Stimulated activated CD8-positive, alpha-beta memory T cell treated with anti-CD3 and anti-CD28 coated beads, Interleukin-12 subunit alpha, Interleukin-12 subunit beta, amount 100 ng/mL, for 24 hours (primary cell): ENCODE measurements around the gene TCEANC2.
"Not testable (repeated sequence)": the region's sequence is repeated elsewhere in the genome, so short reads cannot be mapped to it uniquely, and the experiment has no call there.

Source experiments
- DNase-seq: peaks from one replicate; pipeline ENCODE4 v3.0.0-alpha.2; 2020; ENCODE audit errors: extremely low read depth

The TCEANC2 gene

GRCh38 chr1:54052934-54053744, at the start of gene TCEANC2, which contains the start of gene TMEM59:
TCEANC2 (plus strand) TSS chr1:54053608; CDS start chr1:54054423, 815 bp downstream.
TMEM59 (minus strand) TSS chr1:54053204; CDS start chr1:54053188, 16 bp downstream.
- peak; percentile 91 for DNase-seq

DNA sequence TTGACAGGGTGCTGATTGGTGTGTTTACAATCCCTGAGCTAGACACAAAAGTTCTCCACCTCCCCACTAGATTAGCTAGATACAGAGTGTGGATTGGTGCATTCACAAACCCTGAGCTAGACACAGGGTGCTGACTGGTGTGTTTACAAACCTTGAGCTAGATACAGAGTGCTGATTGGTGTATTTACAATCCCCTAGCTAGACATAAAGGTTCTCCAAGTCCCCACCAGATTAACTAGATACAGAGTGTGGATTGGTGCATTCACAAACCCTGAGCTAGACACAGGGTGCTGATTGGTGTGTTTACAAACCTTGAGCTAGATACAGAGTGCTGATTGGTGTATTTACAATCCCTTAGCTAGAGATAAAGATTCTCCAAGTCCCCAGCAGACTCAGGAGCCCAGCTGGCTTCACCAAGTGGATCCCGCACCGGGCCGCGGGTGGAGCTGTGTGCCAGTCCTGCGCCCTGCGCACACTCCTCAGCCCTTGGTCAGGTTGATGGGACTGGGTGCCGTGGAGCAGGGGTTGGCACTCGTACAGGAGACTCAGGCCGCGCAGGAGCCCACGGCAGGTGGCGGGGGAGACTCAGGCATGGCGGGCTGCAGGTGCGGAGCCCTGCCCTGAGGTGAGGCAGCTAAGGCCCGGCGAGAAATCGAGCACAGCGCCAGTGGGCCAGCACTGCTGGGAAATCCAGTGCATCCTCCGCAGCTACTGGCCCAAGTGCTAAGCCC, 49.5 kb upstream of the TCEANC2 start:
- not testable (repeated sequence) for DNase-seq

DNA sequence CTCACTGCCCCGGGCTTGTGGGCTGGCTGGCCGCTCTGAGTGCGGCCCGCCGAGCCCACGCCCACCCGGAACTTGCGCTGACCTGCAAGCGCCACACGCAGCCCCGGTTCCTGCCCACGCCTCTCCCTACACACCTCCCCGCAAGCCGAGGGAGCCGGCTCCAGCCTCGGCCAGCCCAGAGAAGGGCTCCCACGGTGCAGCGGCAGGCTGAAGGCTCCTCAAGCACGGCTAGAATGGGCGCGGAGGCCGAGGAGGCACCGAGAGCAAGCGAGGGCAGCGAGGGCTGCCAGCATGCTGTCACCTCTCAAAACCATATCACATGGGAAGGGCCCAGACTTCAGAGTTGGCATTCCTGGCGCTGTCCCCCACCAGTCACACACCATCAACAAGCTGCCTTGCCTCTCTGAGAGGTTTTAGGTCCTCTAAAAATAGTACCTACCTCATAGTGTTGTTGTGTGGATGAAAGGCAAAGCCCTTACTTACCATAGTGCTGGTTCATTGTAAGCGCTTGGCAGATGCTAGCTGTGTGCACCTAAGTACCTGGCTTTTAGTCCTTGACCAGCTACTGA, 48.8 kb upstream of the TCEANC2 start:
- DNase-seq = no peak

DNA sequence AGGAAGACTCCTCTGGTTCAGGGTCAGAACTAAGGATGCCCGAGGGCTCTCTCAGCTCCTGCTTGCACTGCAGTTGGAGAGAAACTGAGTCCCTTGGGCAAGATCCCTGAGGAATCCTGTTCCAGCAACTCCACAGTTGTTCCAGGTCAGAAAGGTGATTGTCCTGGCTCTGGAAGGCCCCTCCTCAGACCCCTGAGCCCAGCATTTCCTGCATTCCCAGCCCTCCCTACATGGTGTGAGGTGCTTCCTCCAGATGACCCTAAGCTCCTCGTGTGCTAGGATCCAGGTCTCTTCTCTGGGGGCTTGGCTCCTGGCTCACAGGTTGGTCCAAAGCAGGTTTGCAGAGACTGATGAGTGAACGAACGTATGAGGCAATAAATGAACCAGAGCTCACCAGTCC, 46.9 kb upstream of the TCEANC2 start:
- no peak for DNase-seq

DNA sequence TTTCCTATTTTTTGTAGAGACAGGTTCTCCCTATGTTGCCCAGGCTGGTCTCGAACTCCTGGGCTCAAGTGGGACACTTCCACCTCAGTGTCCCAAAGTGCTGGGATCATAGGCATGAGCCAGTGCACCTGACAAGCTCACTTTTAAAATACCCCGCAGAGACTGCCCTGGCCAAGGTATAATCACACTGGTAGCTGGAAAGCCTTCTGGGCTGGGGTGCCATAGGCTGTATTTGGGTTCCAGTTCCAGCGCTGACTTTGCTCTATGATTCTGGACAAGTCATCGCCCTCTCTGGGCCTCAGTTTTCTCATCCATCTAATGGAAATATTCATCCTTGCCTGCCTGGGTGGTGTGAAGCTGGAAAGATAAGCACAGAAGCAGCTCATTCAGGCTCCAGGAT, 45.8 kb upstream of the TCEANC2 start:
- DNase-seq = no peak

GRCh38 chr1:54008876-54009275, 44.5 kb upstream of the TCEANC2 start:
- DNase-seq = no peak

GRCh38 chr1:54009406-54009805, 44.0 kb upstream of the TCEANC2 start:
- no peak for DNase-seq

- DNase-seq = no peak
These were observed 42.8 kb upstream of the TCEANC2 start for GRCh38 chr1:54010415-54011117.

GRCh38 chr1:54011316-54012007, 41.9 kb upstream of the TCEANC2 start:
- no peak for DNase-seq

DNA sequence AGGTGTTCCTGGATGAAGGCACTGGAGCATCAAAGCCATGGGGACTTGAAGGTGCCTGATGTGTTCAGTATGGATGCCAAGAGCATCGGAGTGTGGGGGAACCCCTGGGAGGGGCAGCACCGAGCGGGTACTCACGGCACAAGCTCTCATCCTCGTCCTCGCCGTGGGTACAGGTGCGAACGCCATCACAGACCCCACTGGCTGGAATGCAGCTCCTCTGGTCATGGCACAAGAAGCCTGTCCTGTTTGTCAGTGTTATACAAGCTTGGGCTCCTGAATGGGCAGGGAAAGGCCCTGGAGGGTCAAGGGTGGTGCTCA, 41.4 kb upstream of the TCEANC2 start:
- DNase-seq = no peak

GRCh38 chr1:54012863-54013262, 40.5 kb upstream of the TCEANC2 start:
- DNase-seq = no peak

DNA sequence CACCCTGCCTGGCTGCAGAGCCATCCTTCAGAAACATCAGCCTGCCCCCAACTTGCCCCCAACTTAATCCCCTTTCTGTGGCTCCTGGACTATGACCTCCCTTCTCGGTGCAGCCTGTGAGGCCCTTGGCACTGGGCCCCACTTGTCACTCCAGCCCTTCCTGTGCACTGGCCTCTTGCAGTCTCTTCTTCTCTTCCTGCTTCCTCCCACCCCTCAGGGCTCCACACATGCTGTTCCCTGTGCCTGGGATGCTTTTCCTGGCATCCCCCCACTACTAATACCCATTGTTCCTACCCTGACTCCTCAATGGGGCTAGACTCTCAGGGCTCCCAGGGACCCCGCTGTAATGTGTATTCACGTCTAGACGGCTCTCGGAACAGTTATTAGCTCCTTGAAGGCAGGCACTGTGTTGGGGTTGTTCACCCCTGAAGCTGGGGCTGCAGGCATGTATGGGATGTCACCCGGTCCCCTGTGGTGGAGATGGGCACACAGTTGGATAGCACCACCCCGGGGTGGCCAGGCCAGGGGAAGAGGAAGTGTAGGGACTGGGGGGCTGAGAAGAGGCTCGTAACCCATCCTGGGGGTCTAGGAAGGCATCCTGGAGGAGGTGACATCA, 39.9 kb upstream of the TCEANC2 start:
- DNase-seq = no peak

- no peak for DNase-seq
These were observed 39.3 kb upstream of the TCEANC2 start for GRCh38 chr1:54014009-54014629.

- no peak for DNase-seq
These were observed 36.8 kb upstream of the TCEANC2 start for GRCh38 chr1:54016343-54017282.

DNA sequence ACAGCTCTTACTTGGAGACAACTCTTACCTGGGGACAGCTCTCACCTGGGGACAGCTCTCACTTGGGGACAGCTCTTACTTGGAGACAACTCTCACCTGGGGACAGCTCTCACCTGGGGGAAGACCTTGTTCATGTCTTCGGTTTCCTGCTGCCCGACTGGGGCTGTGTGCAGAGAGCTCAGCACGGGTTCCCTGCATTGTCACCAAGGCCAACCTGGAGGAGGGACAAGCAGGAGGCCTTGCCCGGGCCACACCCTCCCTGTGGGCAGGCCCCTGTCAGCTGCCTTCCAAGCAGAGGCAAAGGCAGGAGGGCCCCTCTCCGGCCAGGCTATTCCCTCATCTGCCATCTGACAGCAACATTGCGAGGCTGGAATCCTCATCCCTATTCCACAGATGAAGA, 35.4 kb upstream of the TCEANC2 start, which contains the start of gene LDLRAD1:
LDLRAD1 (minus strand) TSS at position 208 of the 400 bp plus-strand sequence; CDS start at position 134, 74 bp downstream.
- no peak for DNase-seq

DNA sequence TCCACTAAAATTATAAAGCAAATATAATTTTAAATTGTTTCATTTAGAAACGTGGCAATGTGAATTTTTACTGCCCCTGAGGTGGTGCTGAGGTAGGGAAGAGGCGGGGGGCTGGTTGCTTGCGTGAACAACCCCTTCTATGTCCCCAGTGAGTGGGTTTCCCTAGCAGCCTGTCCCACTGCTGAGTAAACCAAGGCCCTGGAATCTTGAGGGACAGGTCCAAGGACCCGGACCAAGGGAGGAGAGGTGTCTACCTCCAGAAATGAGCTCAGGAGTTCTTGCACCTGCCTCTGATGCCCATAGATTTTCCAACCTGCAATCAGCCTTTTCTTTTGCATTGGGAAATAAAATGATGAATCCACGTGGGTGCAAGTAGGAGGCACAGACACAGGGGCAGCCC, 34.8 kb upstream of the TCEANC2 start:
- no peak for DNase-seq

DNA sequence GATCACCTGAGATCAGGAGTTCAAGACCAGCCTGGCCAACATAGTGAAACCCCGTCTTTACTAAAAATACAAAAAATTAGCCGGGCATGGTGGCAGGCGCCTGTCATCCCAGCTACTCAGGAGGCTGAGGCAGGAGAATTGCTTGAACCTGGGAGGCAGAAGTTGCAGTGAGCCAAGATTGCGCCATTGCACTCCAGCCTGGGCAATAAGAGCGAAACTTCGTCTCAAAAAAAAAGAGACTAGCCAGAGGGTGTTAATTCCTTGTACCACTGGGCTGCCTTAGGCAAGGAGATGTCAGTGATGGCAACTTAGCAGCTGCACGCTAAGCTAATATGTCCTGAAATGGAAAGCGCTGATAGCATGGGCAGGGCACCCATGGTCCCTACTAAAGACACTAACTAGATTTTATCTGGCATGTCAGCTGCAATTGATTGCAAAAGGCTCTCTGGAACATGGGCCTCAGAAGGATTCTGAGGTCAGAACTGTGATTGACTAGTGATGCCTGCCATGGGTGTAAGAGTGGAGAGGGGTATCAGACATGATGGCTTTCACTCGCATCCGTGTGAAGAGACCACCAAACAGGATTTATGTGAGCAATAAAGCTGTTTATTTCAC, 33.7 kb upstream of the TCEANC2 start:
- not testable (repeated sequence) for DNase-seq

- DNase-seq = no peak
These were observed 29.1 kb upstream of the TCEANC2 start for GRCh38 chr1:54024358-54024757.

- not testable (repeated sequence) for DNase-seq
These were observed 28.6 kb upstream of the TCEANC2 start for GRCh38 chr1:54024811-54025210.
